ENCODE data around the gene SLC9A9. TPM values are rescaled to one million over a fixed set of nuclear protein-coding genes. Genes with fewer than 3 reads are reported as not detected.
A peak's percentile ranks its signal among the peaks of the same experiment; 100 is the strongest.

Gene SLC9A9
- polyA plus RNA-seq, 6 donors from 2014 or later, result 16.9 to 31.5 (median 24.7) TPM

- Mint-ChIP-seq H3K4me3 (no peak overlapping the region), H3K27me3 (no peaks in the 10 kb centered on the region), H3K36me3 (peaks cover 0 to 6% of the 10 kb centered on the region in 2 donors), H3K4me1 (peaks cover 4 to 9% (median 8%) of the 10 kb centered on the region in 3 donors), H3K9me3 (no peaks in the 10 kb centered on the region), H3K27ac (peak overlapping the region in 2 of 6 donors; percentile 40 to 58)
- ATAC-seq (ENCODE audit: low read depth in 2 of 2) (no peak), DNase-seq (no peak)
These were observed 16.3 kb downstream of the SLC9A9 start for GRCh38 chr3:143831994-143832393.

GRCh38 chr3:143831208-143831607, 17.1 kb downstream of the SLC9A9 start:
- ATAC-seq (ENCODE audit: low read depth in 2 of 2) (no peak), DNase-seq (no peak)
- Mint-ChIP-seq H3K4me1 (peaks cover 11 to 17% (median 16%) of the 10 kb centered on the region in 3 donors), H3K27me3 (no peaks in the 10 kb centered on the region), H3K4me3 (no peak overlapping the region), H3K9me3 (peaks cover 0 to 4% (median 2%) of the 10 kb centered on the region in 7 donors), H3K36me3 (peaks cover 0 to 6% of the 10 kb centered on the region in 2 donors), H3K27ac (no peak overlapping the region)

GRCh38 chr3:143830786-143831185, 17.5 kb downstream of the SLC9A9 start:
- Mint-ChIP-seq H3K27ac (no peak overlapping the region), H3K27me3 (no peaks in the 10 kb centered on the region), H3K36me3 (peaks cover 0 to 6% of the 10 kb centered on the region in 2 donors), H3K4me3 (no peak overlapping the region), H3K9me3 (peaks cover 0 to 5% (median 3%) of the 10 kb centered on the region in 7 donors), H3K4me1 (peaks cover 16 to 20% (median 19%) of the 10 kb centered on the region in 3 donors)
- DNase-seq (no peak), ATAC-seq (ENCODE audit: low read depth in 2 of 2) (no peak)

- Mint-ChIP-seq H3K36me3 (peaks cover 0 to 6% of the 10 kb centered on the region in 2 donors), H3K27me3 (no peaks in the 10 kb centered on the region), H3K4me1 (peaks cover 18 to 26% (median 23%) of the 10 kb centered on the region in 3 donors), H3K4me3 (no peak overlapping the region), H3K9me3 (peaks cover 0 to 5% (median 3%) of the 10 kb centered on the region in 7 donors), H3K27ac (no peak overlapping the region)
- DNase-seq (no peak), ATAC-seq (ENCODE audit: low read depth in 2 of 2) (no peak)
These were observed 18.2 kb downstream of the SLC9A9 start for GRCh38 chr3:143830063-143830462.

GRCh38 chr3:143827425-143827824, 20.8 kb downstream of the SLC9A9 start:
- no peaks in the 10 kb centered on the region for H3K27me3 Mint-ChIP-seq
- peaks cover 0 to 6% of the 10 kb centered on the region in 2 donors for H3K36me3 Mint-ChIP-seq
- H3K4me3 Mint-ChIP-seq, result no peak overlapping the region
- DNase-seq (no peak), ATAC-seq (ENCODE audit: low read depth in 2 of 2) (no peak)
- peaks cover 16 to 32% (median 26%) of the 10 kb centered on the region in 3 donors for H3K4me1 Mint-ChIP-seq
- peaks cover 0 to 7% (median 3%) of the 10 kb centered on the region in 7 donors for H3K9me3 Mint-ChIP-seq
- no peak overlapping the region for H3K27ac Mint-ChIP-seq

- Mint-ChIP-seq H3K9me3 (peaks cover 0 to 7% (median 3%) of the 10 kb centered on the region in 7 donors), H3K27me3 (no peaks in the 10 kb centered on the region), H3K4me1 (peaks cover 21 to 41% (median 33%) of the 10 kb centered on the region in 3 donors), H3K36me3 (peaks cover 0 to 6% of the 10 kb centered on the region in 2 donors), H3K4me3 (peak overlapping the region in 7 of 8 donors; percentile 14 to 82 (median 70)), H3K27ac (peak overlapping the region in 5 of 6 donors; percentile 20 to 87 (median 57))
- DNase-seq, result no peak
- ATAC-seq (ENCODE audit: low read depth in 2 of 2), result peak; percentile 60 to 72
These were observed 22.0 kb downstream of the SLC9A9 start for GRCh38 chr3:143826296-143826695.

- peaks cover 0 to 6% of the 10 kb centered on the region in 2 donors for H3K36me3 Mint-ChIP-seq
- peaks cover 0 to 7% (median 3%) of the 10 kb centered on the region in 7 donors for H3K9me3 Mint-ChIP-seq
- H3K27me3 Mint-ChIP-seq, result no peaks in the 10 kb centered on the region
- ATAC-seq (ENCODE audit: low read depth in 2 of 2) (peak; percentile 72 to 79), DNase-seq (no peak)
- H3K4me1 Mint-ChIP-seq, result peaks cover 27 to 48% (median 33%) of the 10 kb centered on the region in 3 donors
- H3K4me3 Mint-ChIP-seq, result peak overlapping the region in 5 of 8 donors; percentile 45 to 82 (median 70)
- H3K27ac Mint-ChIP-seq, result peak overlapping the region in 2 of 6 donors; percentile 20 to 77
These were observed 22.8 kb downstream of the SLC9A9 start for GRCh38 chr3:143825513-143825912.

- ATAC-seq (ENCODE audit: low read depth in 2 of 2) (peak in 1 of 2 donors; percentile 40), DNase-seq (no peak)
- H3K27me3 Mint-ChIP-seq, result no peaks in the 10 kb centered on the region
- H3K36me3 Mint-ChIP-seq, result peaks cover 0 to 6% of the 10 kb centered on the region in 2 donors
- peaks cover 0 to 7% (median 3%) of the 10 kb centered on the region in 7 donors for H3K9me3 Mint-ChIP-seq
- H3K4me1 Mint-ChIP-seq, result peaks cover 27 to 51% (median 33%) of the 10 kb centered on the region in 3 donors
- H3K4me3 Mint-ChIP-seq, result peak overlapping the region in 1 of 8 donors; percentile 17
- H3K27ac Mint-ChIP-seq, result no peak overlapping the region
These were observed 23.4 kb downstream of the SLC9A9 start for GRCh38 chr3:143824735-143825385.

- no peak for ATAC-seq (ENCODE audit: low read depth in 2 of 2)
- Mint-ChIP-seq H3K27ac (peak overlapping the region in 4 of 6 donors; percentile 2 to 45 (median 26)), H3K9me3 (peaks cover 0 to 7% (median 3%) of the 10 kb centered on the region in 7 donors), H3K36me3 (no peaks in the 10 kb centered on the region), H3K4me3 (no peak overlapping the region), H3K4me1 (peaks cover 27 to 51% (median 33%) of the 10 kb centered on the region in 3 donors), H3K27me3 (no peaks in the 10 kb centered on the region)
- DNase-seq, result no peak
These were observed 25.5 kb downstream of the SLC9A9 start for GRCh38 chr3:143822798-143823197.

GRCh38 chr3:143822374-143822773, 25.9 kb downstream of the SLC9A9 start:
- Mint-ChIP-seq H3K27ac (peak overlapping the region in 1 of 6 donors; percentile 10), H3K36me3 (no peaks in the 10 kb centered on the region), H3K27me3 (no peaks in the 10 kb centered on the region), H3K9me3 (peaks cover 0 to 7% (median 3%) of the 10 kb centered on the region in 7 donors), H3K4me1 (peaks cover 27 to 51% (median 33%) of the 10 kb centered on the region in 3 donors), H3K4me3 (peak overlapping the region in 2 of 8 donors; percentile 29 to 56)
- DNase-seq (no peak), ATAC-seq (ENCODE audit: low read depth in 2 of 2) (no peak)

GRCh38 chr3:143821862-143822261, 26.4 kb downstream of the SLC9A9 start:
- Mint-ChIP-seq H3K4me3 (peak overlapping the region in 1 of 8 donors; percentile 56), H3K4me1 (peaks cover 26 to 50% (median 32%) of the 10 kb centered on the region in 3 donors), H3K9me3 (peaks cover 0 to 7% (median 3%) of the 10 kb centered on the region in 7 donors), H3K36me3 (no peaks in the 10 kb centered on the region), H3K27ac (no peak overlapping the region), H3K27me3 (no peaks in the 10 kb centered on the region)
- DNase-seq (no peak), ATAC-seq (ENCODE audit: low read depth in 2 of 2) (no peak)

GRCh38 chr3:143820466-143821221, 27.6 kb downstream of the SLC9A9 start:
- Mint-ChIP-seq H3K9me3 (peaks cover 0 to 5% (median 0%) of the 10 kb centered on the region in 7 donors), H3K4me1 (peaks cover 14 to 38% (median 25%) of the 10 kb centered on the region in 3 donors), H3K4me3 (peak overlapping the region in 1 of 8 donors; percentile 29), H3K27ac (no peak overlapping the region), H3K36me3 (no peaks in the 10 kb centered on the region), H3K27me3 (no peaks in the 10 kb centered on the region)
- no peak for DNase-seq
- ATAC-seq (ENCODE audit: low read depth in 2 of 2), result no peak

GRCh38 chr3:143819890-143820289, 28.4 kb downstream of the SLC9A9 start:
- no peak for ATAC-seq (ENCODE audit: low read depth in 2 of 2)
- DNase-seq, result no peak
- Mint-ChIP-seq H3K4me1 (peaks cover 13 to 35% (median 21%) of the 10 kb centered on the region in 3 donors), H3K27me3 (no peaks in the 10 kb centered on the region), H3K36me3 (peaks cover 0 to 2% of the 10 kb centered on the region in 2 donors), H3K4me3 (no peak overlapping the region), H3K27ac (no peak overlapping the region), H3K9me3 (peaks cover 0 to under 1% (median 0%) of the 10 kb centered on the region in 7 donors)
